A549 (cell line): ENCODE measurements around the gene IQCN.

Experiments
- EP300 ChIP-seq, 2 experiments: fragments of >200 bp; sonication (Bioruptor Twin); formaldehyde crosslinking; IDR thresholded peaks; 2 replicates in 1 of 2; 3 replicates in 1 of 2; pipeline ENCODE4 v1.6.1; 2016 to 2017
- KDM1A ChIP-seq: fragments of 200-600 bp; sonication (generic); IDR thresholded peaks from 2 replicates; pipeline ENCODE4 v1.6.1; 2016; ENCODE audit warnings: low read depth, mild to moderate bottlenecking
- MYC ChIP-seq: IDR thresholded peaks from 2 replicates; pipeline ENCODE4 v1.6.1; 2012; ENCODE audit warnings: mild to moderate bottlenecking, inconsistent platforms, low read length, improper control_type of control experiment, borderline replicate concordance
- POLR2A ChIP-seq: IDR thresholded peaks from 2 replicates; pipeline ENCODE4 v1.6.1; 2012; ENCODE audit warnings: mild to moderate bottlenecking, low read length
- RNF2 ChIP-seq: fragments of 200-600 bp; sonication (generic); IDR thresholded peaks from 2 replicates; pipeline ENCODE4 v1.6.1; 2016; ENCODE audit warnings: low read depth, mild to moderate bottlenecking, antibody characterized with exemption, moderate library complexity, borderline replicate concordance
- TF ChIP-seq, protein P1 (sequence below): fragments of 200-600 bp; sonication (generic); IDR thresholded peaks from 2 replicates; pipeline ENCODE4 v1.6.1; 2016; ENCODE audit warnings: antibody characterized with exemption, mild to moderate bottlenecking, moderate library complexity
- TF ChIP-seq, protein P2 (sequence below): fragments of >200 bp; sonication (Bioruptor Twin); formaldehyde crosslinking; IDR thresholded peaks from 3 replicates; pipeline ENCODE4 v1.5.1; 2016

DNA sequence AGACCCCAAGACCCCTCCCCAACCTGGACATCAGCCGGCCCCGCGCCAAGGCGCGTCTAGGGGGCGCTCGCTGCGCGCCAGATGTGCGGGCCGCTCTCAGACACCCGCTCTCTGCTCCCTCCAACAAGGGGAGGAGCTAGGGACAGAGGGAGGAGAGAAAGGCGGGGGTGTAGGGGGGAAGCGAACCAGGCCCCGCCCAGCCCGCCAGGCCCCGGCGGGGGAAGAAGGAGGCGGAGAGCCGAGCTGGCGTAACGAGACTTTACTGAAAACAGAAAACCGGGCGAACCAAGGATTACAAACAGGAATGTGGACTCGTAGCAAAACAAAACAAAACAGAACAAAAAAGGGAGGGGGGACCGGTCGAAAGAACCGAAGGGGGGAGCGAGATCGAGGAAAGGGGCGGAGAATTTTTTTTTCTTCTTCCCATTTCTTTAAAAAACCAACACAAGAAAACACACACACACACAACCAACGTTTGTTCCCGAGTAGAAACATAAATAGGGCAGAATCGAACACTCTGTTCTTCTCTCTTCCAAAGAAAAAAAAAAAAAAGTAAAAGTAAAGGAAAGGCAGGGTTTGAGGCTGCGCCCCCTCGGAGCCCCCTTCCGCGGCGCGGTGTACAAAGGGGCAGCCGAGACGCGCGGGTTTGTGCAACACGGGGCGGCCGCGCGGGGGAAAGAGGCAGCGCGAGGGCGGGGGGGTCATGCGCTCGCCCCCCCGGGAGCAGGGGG is 5.4 kb upstream of the IQCN start:
- TF ChIP-seq, protein P1, sequence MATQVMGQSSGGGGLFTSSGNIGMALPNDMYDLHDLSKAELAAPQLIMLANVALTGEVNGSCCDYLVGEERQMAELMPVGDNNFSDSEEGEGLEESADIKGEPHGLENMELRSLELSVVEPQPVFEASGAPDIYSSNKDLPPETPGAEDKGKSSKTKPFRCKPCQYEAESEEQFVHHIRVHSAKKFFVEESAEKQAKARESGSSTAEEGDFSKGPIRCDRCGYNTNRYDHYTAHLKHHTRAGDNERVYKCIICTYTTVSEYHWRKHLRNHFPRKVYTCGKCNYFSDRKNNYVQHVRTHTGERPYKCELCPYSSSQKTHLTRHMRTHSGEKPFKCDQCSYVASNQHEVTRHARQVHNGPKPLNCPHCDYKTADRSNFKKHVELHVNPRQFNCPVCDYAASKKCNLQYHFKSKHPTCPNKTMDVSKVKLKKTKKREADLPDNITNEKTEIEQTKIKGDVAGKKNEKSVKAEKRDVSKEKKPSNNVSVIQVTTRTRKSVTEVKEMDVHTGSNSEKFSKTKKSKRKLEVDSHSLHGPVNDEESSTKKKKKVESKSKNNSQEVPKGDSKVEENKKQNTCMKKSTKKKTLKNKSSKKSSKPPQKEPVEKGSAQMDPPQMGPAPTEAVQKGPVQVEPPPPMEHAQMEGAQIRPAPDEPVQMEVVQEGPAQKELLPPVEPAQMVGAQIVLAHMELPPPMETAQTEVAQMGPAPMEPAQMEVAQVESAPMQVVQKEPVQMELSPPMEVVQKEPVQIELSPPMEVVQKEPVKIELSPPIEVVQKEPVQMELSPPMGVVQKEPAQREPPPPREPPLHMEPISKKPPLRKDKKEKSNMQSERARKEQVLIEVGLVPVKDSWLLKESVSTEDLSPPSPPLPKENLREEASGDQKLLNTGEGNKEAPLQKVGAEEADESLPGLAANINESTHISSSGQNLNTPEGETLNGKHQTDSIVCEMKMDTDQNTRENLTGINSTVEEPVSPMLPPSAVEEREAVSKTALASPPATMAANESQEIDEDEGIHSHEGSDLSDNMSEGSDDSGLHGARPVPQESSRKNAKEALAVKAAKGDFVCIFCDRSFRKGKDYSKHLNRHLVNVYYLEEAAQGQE = no peak; the same call in 1 of the 2 replicates
- TF ChIP-seq, protein P2, sequence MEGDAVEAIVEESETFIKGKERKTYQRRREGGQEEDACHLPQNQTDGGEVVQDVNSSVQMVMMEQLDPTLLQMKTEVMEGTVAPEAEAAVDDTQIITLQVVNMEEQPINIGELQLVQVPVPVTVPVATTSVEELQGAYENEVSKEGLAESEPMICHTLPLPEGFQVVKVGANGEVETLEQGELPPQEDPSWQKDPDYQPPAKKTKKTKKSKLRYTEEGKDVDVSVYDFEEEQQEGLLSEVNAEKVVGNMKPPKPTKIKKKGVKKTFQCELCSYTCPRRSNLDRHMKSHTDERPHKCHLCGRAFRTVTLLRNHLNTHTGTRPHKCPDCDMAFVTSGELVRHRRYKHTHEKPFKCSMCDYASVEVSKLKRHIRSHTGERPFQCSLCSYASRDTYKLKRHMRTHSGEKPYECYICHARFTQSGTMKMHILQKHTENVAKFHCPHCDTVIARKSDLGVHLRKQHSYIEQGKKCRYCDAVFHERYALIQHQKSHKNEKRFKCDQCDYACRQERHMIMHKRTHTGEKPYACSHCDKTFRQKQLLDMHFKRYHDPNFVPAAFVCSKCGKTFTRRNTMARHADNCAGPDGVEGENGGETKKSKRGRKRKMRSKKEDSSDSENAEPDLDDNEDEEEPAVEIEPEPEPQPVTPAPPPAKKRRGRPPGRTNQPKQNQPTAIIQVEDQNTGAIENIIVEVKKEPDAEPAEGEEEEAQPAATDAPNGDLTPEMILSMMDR = peak; percentile 86
- no peak for TF ChIP-seq RNF2
- TF ChIP-seq MYC = no peak; the same call in 1 of the 2 replicates
- no peak for TF ChIP-seq KDM1A
- no peak for TF ChIP-seq EP300 (IDR thresholded peaks at IDR 0.05)
- no peak for TF ChIP-seq POLR2A
